Kasumi-1 (cell line): ENCODE results near the gene GNAQ.
"Not testable (repeated sequence)": the region's sequence is repeated elsewhere in the genome, so short reads cannot be mapped to it uniquely, and the experiment has no call there.

ENCODE experiments used
- DNase-seq, 2 experiments: peaks; one replicate each; lab custom pipeline; 2025; lab: John Stamatoyannopoulos, UW

The GNAQ gene

DNA sequence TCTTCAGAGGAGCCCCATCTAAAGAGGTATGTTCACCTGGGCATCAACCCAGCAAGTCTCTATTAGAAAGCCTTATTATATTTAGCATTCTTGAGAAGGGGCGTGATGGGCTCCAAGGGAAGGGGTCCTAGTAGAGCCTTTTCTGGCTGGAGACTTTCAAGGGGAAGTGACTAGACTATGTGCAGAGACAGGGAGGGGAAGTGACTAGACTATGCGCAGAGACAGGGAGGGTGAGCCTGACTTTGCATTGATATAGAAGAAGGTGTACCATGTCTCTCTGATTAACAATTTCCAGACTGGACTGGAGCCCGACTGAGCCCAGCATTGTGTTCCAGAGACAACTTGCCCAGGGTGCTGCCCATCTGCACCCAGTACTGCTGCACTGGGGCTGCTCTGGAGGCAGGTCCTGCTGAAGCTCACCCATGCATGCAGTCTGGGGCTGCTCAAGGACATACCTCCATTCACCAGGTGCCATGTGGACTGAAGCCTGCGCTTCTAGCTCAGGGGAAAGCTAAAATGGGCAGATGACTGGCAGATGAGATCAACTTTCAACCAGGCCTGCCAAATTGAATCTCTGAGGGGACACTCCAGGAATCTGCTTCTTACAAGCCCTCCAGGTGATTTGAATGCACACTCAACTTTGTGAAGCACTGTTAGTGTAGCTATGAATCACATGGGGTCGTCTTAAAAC is 300.5 kb downstream of the GNAQ start:
- peak; percentile 36 to 43 for DNase-seq

DNA sequence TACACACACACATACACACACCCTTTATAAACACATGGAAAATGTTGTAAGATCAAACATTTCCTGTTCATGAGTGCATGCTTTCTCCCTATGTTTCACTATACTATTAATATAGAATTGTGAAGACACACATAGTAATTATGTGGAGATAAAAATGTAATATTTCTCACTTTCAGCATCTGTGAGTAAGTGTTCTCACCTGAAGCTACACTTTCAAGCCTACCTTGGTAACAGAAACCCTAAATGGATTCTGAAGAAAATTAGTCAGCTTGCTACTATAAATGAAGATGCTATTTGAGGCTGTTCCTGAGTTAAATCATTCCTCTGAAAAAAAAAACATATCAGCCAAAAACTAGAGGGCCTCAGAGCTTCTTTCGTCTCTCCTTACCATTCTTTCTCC is 302.4 kb downstream of the GNAQ start:
- no peak for DNase-seq

DNA sequence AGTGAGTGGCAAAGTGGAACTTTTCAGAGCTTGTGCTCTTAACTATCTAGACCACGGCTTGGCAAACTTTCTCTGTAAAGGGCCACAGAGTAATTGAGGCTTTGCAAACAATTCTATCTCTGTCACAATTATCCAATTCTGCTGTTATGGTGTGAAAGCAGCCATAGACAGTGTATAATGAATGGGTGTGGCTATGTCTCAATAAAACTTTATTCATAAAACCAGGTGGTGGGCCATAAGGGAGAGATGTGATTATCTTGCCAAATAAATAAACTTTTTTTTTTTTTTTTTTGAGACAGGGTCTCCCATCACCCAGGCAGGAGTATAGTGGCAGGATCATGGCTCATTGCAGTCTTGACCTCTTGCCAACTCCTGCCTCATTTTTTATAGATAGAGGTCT is 304.8 kb downstream of the GNAQ start:
- DNase-seq = no peak

DNA sequence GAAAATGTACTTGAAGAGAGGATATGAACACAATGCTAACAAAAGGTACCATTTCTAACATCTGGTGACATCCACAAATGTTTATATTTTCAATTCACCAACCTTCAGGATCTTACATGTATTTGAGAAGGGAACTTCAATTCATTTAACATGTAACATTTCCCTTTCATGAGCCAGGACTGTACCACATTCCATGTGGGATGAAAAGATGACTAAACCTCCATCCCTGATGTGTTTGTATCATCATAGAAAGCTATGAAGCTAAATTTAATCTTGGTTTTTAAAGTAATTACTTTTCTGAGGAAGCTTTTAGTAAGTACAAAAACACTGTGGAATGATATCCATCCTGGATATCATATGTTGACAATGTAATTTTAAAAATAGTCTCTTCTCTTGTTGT is 305.3 kb downstream of the GNAQ start:
- DNase-seq = no peak

DNA sequence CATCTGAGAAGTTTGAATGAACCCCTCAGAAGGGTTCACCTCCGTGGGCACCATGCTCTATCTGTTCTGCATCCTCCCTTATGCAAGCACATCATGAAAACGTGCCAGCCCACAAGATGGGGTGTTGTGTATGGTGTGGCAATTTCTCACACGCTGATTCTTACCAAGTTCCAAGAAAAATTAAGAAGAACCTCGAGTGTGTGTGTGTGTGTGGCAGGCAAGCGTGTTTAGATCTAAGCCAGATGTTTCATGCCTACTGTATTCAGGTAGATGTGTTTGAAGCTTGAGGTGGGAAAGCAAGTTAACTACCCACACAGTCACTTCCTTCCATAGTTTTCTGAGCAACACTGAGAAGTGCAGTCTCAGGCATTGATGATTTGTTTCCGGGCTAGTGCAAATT is 305.8 kb downstream of the GNAQ start:
- no peak for DNase-seq

DNA sequence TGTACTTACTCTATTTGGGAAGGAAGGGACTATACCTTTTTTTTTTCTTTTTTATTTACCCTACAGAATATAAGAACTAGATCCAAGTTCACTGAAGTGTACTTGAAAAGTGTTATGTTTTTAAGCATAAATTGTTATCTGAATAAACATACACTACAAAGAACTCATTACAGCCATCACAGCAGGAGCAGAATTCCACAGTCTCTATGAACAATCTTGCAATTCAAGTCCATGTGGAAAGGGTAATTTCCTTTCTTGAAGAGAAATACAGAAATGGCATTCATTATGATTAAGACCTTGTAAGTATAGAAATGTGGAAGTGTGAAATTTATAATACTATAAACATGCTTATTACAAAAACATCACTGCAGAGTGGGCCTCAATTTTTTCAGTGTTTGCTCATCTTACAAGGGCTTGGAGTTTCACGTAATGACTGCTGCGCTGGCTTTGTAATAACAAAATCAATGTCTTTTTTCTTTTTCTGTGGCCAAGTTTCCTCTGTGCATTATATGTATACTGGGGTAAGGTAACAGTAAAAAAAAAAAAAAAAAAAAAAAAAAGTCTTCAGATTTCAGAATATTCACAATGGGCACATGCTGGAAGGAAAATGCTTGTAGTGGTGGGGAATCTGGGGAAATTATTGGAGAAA is 306.4 kb downstream of the GNAQ start:
- no peak for DNase-seq

GRCh38 chr9:77721156-77721555 is 310.5 kb downstream of the GNAQ start:
- not testable (repeated sequence) for DNase-seq

DNA sequence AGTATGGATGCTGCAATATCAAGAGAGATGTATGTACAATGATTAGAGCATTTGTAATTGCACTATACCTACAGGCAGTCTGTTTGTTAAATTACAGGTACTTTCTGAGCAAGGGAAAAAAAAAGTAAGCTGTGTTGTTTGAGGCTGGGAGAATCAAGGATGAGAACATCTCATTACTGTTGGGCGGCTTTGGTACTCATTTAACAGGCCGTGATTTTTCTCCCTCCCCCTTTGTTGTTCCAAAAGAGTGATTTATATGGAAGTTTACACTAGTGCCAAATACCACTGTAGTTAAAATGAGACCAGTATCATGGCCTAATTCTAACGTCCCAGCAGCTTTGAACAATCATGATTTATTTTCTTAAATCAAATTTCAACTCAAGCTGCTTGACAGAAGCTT is 312.3 kb downstream of the GNAQ start:
- no peak for DNase-seq

- not testable (repeated sequence) for DNase-seq
Measured at GRCh38 chr9:77718298-77718640, 313.3 kb downstream of the GNAQ start.

DNA sequence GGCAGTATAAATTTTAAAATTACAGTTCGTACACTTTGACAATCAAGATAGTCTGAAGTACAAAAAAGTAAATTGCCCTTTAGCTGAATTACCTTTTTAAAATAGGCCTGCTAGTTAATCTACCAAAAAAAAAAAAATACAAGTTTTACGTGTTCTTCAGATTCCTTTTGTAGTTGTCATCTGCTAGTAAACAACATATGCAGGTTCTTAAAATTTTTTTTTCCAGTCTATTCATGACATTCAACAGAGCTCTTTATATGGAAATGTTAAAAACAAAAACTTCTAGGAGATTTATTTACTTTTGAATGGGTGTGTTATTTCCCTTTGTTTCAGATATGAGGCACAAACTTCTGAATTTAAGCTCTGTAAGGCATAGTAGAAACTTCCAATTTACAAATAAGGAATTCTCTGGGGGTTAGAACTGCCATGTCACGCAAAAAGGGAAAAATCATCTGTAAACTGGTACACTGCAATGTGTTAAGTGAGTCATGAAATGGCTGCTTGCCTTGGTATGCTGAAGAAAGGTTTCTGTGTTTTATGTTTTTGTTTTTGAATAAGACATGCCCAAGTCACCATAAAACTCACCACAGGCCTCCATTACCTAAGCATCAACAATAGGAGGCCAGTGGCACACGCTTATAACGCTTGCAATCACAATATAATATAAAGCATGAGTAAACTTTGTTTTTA is 313.9 kb downstream of the GNAQ start:
- DNase-seq = not testable (repeated sequence)

- no peak for DNase-seq
Measured at GRCh38 chr9:77714077-77714549, 317.5 kb downstream of the GNAQ start.

GRCh38 chr9:77712533-77713130 is 319.0 kb downstream of the GNAQ start:
- peak in 1 of 2 experiments; percentile 29 for DNase-seq

- no peak for DNase-seq
Measured at GRCh38 chr9:77710965-77711648, 320.5 kb downstream of the GNAQ start.

- peak; percentile 13 to 37 for DNase-seq
Measured at GRCh38 chr9:77710316-77710715, 321.3 kb downstream of the GNAQ start.

- DNase-seq = peak; percentile 46 to 53
Measured at GRCh38 chr9:77708064-77708815, 323.4 kb downstream of the GNAQ start.

GRCh38 chr9:77707383-77708063 is 324.1 kb downstream of the GNAQ start:
- no peak for DNase-seq

DNA sequence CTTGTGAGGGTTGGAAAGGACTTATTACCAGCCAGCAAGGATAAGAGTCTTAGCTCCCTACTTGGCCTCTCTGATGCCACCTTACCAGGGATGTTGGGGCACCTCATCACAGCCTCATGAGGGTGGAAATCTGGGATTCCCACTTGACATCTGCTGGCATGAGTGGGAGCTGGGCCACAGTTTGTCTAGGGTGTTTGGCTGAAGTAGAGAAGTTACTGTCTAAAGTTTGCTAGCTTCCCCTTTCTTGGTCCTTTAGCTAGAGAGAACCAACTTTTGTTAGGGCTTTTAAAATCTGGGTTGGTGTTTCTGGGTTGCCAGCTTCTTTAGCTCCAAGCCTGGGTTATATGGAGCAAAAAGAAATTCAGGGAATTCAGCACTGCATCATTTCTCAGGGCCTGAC is 326.0 kb downstream of the GNAQ start:
- DNase-seq = peak; percentile 20 to 55

- not testable (repeated sequence) for DNase-seq
Measured at GRCh38 chr9:77702521-77703390, 328.9 kb downstream of the GNAQ start.

- no peak for DNase-seq
Measured at GRCh38 chr9:77697238-77697984, 334.2 kb downstream of the GNAQ start.
